Pancreas (tissue), 10 donors: ENCODE results near the gene RHOT2. TPM values are rescaled to one million over a fixed set of nuclear protein-coding genes. Genes with fewer than 3 reads are reported as not detected.
"Not testable (repeated sequence)": the region's sequence is repeated elsewhere in the genome, so short reads cannot be mapped to it uniquely, and the experiment has no call there.

ENCODE experiments used
- ATAC-seq, 4 donors: fragments of 200-7000 bp; cut with Tn5 transposase; one replicate each; pipeline versions ENCODE4 v1.8.0 to v1.9.1; 2020; ENCODE audit warnings: mild to moderate bottlenecking in 4 of 4, moderate library complexity in 4 of 4
- DNase-seq, 6 donors: peaks; one replicate each; pipeline ENCODE4 v3.0.0-alpha.2; 2020
- FAIRE-seq: peaks from 2 replicates; lab custom pipeline; 2012; peaks lifted over from hg19 to GRCh38; lab: Jason Lieb, UNC
- H3K27ac ChIP-seq, 4 donors: fragments of 200-600 bp; sonication (generic); 1 replicate in 3 of 4; 2 replicates in 1 of 4; pipeline versions ENCODE4 v1.5.0 to v1.8.0; 2020
- H3K27me3 ChIP-seq, 4 donors: fragments of 200-600 bp; one replicate each; pipeline ENCODE4 v1.8.0; 2021
- H3K36me3 ChIP-seq, 3 donors: fragments of 200-600 bp; sonication (generic) in 1 of 3; one replicate each; pipeline versions ENCODE4 v1.5.0 to v1.8.0; 2020 to 2021
- H3K4me1 ChIP-seq, 3 donors: fragments of 200-600 bp; one replicate each; pipeline ENCODE4 v1.8.0; 2021
- H3K4me3 ChIP-seq, 4 donors: fragments of 200-600 bp; sonication (generic) in 2 of 4; one replicate each; pipeline versions ENCODE4 v1.5.0 to v1.8.0; 2020 to 2021
- H3K9me3 ChIP-seq, 4 donors: fragments of 200-600 bp; one replicate each; pipeline ENCODE4 v1.8.0; 2021
- CTCF ChIP-seq, 4 donors: fragments of 200-600 bp; sonication (generic) in 3 of 4; IDR thresholded peaks; one replicate each; pipeline versions ENCODE4 v1.5.0 to v1.8.0; 2021; ENCODE audit warnings: antibody characterized with exemption in 4 of 4
- WGBS, 2 donors: extraction: QIAGEN DNeasy Blood & Tissue Kit; methylation state at CpG; one replicate each; pipeline ENCODE4 v1.1.7; 2013; 5-methylcytosine and 5-hydroxymethylcytosine counted together
- intact Hi-C, 3 donors: fragments of 100-400 bp; cut with DNase I; formaldehyde crosslinking; loops; one replicate each; pipeline versions ENCODE4 v1.11.1 to v1.14.2; 2022
- polyA plus RNA-seq, 2 donors: library from polyadenylated mRNA; stranded (reverse); fragments of 200-250 nt; gene quantifications; one replicate each; pipeline ENCODE4 v1.2.3, GENCODE V29; 2013
- total RNA-seq, 6 donors: library from RNA; stranded (reverse); fragmentation: NEBNext Ultra II Directional in 4 of 6; extraction: Animal tissue kit (Norgen Biotek cat#: 25700) in 4 of 6; gene quantifications; one replicate each; pipeline versions ENCODE4 v1.2.1 to v1.2.4, GENCODE V29; 2021 to 2023
- donor health status: healthy with polysubstance abuse.
- donor health status: DM: no; HTN: no; CAD: no; lungs with moderate emphysema.
- donor health status: DM: no; HTN: no; CAD: no.
- donor health status: control.
- donor health status: control.
- donor health status: Bipolar disorder and iron deficiency.
- donor health status: DM: yes; HTN: yes; CAD: no.
- donor health status: DM: no; HTN: no; CAD: no.
- donor health status: DM: no; HTN: no; CAD: no.
- donor health status: DM: yes; HTN: yes; CAD: no.

Gene RHOT2
- total and polyA plus RNA-seq, 8 donors, result 33.5 to 265 (median 48.8) TPM

- H3K36me3 ChIP-seq, result peaks cover 0 to 14% (median 13%) of the 10 kb centered on the region in 3 donors
- intact Hi-C loops, result no loop called here
- no peaks in the 10 kb centered on the region for H3K27me3 ChIP-seq
- H3K4me3 ChIP-seq, result no peak overlapping the region
- H3K27ac ChIP-seq, result no peak overlapping the region
- H3K4me1 ChIP-seq, result peaks cover 13 to 36% (median 33%) of the 10 kb centered on the region in 3 donors
- peak in 4 of 6 donors; percentile 52 to 86 (median 76) for DNase-seq
- no peak for FAIRE-seq
- WGBS, 2 donors, result 52 to 64% methylated on average over 10 of the region's 10 CpGs
- ATAC-seq, result no peak
- peak in 3 of 4 donors; percentile 17 to 30 (median 20) for TF ChIP-seq CTCF (IDR thresholded peaks at IDR 0.05)
- no peaks in the 10 kb centered on the region for H3K9me3 ChIP-seq
Observed at GRCh38 chr16:685967-686366, 18.0 kb downstream of the RHOT2 start.

- H3K36me3 ChIP-seq, result peaks cover 0 to 13% (median 10%) of the 10 kb centered on the region in 3 donors
- H3K4me3 ChIP-seq, result no peak overlapping the region
- intact Hi-C loops, result no loop called here
- WGBS, 2 donors, result 88 to 91% methylated on average over 51 of the region's 51 CpGs
- DNase-seq (peak in 2 of 6 donors; percentile 36 to 80), ATAC-seq (no peak), FAIRE-seq (no peak)
- no peak overlapping the region for H3K27ac ChIP-seq
- H3K4me1 ChIP-seq, result peaks cover 6 to 29% (median 27%) of the 10 kb centered on the region in 3 donors
- no peaks in the 10 kb centered on the region for H3K27me3 ChIP-seq
- no peaks in the 10 kb centered on the region for H3K9me3 ChIP-seq
- no peak for TF ChIP-seq CTCF (IDR thresholded peaks at IDR 0.05)
Observed at GRCh38 chr16:686459-687260, 18.7 kb downstream of the RHOT2 start.

- no peak for DNase-seq
- Histone ChIP-seq H3K27ac (no peak overlapping the region), H3K36me3 (peaks cover 0 to 5% (median 2%) of the 10 kb centered on the region in 3 donors), H3K4me1 (peaks cover 4 to 26% (median 21%) of the 10 kb centered on the region in 3 donors), H3K27me3 (no peaks in the 10 kb centered on the region), H3K9me3 (no peaks in the 10 kb centered on the region), H3K4me3 (no peak overlapping the region)
- no peak for FAIRE-seq
- ATAC-seq, result no peak
- WGBS, 2 donors, result 90 to 95% methylated on average over 19 of the region's 19 CpGs
- intact Hi-C loops, result no loop called here
- TF ChIP-seq CTCF (IDR thresholded peaks at IDR 0.05), result no peak
Observed at GRCh38 chr16:687499-687898, 19.6 kb downstream of the RHOT2 start.

- no peaks in the 10 kb centered on the region for H3K9me3 ChIP-seq
- H3K27me3 ChIP-seq, result no peaks in the 10 kb centered on the region
- no peak for ATAC-seq
- no peaks in the 10 kb centered on the region for H3K36me3 ChIP-seq
- no peak for DNase-seq
- WGBS, 2 donors, result 68 to 70% methylated on average over 26 of the region's 26 CpGs
- H3K4me3 ChIP-seq, result peak overlapping the region; percentile 56 to 95 (median 66)
- H3K4me1 ChIP-seq, result peaks cover 4 to 18% (median 17%) of the 10 kb centered on the region in 3 donors
- peak overlapping the region in 2 of 4 donors; percentile 44 to 51 for H3K27ac ChIP-seq
- FAIRE-seq, result no peak
- no peak for TF ChIP-seq CTCF (IDR thresholded peaks at IDR 0.05)
- intact Hi-C loops, result no loop called here
Observed at GRCh38 chr16:689175-689897, 21.4 kb downstream of the RHOT2 start.

DNA sequence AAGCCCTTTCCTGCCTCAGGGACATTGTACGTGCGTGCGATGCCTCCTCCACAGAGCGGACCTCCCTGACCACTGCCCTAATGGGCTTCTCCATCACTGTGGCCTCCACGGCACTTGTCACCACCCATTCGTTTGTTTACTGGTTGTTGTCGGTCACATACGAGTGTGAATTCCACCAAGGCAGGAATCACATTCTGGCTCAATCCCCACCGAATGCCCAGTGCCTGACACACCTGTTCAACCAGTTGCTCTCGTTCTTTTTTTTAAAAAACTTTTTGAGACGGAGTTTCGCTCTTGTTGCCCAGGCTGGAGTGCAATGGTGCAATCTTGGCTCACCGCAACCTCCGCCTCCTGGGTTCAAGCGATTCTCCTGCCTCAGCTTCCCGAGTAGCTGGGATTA, 23.3 kb downstream of the RHOT2 start:
- FAIRE-seq, DNase-seq, ATAC-seq, H3K9me3 ChIP-seq, H3K36me3 ChIP-seq, H3K4me3 ChIP-seq, H3K27ac ChIP-seq, H3K27me3 ChIP-seq, intact Hi-C loops: not testable (repeated sequence)
- 63 to 68% methylated on average over 16 of the region's 16 CpGs for WGBS, 2 donors
- H3K4me1 ChIP-seq, result peaks cover 4 to 28% (median 15%) of the 10 kb centered on the region in 3 donors
